T follicular helper cell (primary cell): ENCODE results near the gene SLC8B1.

ENCODE experiments used
- DNase-seq: peaks from one replicate; pipeline ENCODE4 v3.0.0-alpha.2; 2020; ENCODE audit warnings: low read depth

Gene SLC8B1

DNA sequence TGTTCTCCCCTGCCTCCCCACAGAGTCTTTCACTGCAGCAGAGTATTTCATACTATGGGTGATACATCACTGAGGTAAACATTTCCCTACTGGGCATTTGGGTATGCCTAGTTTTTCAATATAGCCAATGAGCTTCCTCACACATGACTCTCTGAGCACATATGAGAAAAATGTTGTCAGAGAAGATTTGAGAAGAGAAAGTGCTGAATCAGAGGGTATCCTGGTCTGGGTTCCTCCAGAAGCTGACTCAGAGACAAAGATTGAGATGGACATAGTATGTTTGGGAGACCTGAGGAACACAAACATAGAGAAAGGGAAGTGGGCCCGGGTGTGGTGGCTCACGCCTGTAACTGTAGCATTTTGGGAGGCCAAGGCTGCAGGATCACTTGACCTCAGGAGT lies 12.6 kb downstream of the SLC8B1 start:
- no peak for DNase-seq

DNA sequence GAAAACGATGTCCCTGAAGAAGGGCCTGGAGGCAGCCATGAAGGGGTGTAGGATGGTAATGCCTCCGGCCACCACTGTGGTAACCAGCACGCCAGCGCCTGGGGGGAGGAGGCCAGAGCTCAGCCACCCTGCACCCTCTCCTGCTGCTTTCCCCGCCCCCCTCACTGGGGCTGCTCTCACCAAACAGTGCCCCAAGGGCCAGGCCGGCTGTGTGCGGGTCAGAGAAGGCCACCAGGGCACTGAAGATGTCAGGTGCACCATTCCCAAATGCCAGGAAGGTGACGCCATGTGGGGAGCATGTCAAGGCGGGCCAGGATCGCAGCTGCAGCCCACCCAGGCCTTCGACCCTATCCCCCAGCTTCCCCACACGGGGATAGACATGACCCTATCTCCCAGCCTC lies 14.5 kb downstream of the SLC8B1 start:
- DNase-seq: no peak

DNA sequence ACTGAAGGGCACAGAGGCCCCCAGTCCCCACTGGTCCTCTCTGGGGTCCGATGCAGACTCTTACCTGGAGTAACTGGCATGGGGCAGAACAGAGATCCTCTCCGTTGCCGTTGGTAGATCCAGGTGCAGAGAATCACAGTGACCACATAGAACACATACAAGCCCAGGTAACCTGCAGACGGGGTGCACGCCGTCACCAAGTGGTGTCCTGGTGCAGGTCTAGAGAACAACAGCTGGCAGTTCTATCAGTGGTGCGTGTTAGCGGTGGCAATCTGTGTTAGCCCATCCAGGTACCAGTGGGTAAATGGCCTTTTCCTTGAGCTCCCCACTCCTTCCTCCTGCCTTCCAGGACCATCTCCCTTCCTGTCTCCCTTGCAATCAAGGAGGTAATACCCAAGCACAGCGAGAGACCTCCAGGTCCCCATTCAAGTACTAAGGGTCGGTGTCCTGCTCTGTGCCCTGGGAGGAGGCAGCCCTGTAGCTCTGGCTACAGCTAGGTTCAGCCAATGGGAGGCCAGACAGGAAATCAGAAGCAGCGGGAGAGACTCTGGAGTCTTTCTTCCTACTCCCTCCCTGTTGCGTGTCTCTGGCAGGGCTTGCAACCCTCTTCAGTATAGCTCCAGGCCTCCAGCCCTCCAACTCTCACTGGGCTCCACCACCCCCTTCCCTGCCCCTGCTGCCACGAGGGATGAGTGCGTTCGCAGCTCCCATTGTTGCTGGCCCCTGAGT lies 15.8 kb downstream of the SLC8B1 start:
- DNase-seq: no peak

DNA sequence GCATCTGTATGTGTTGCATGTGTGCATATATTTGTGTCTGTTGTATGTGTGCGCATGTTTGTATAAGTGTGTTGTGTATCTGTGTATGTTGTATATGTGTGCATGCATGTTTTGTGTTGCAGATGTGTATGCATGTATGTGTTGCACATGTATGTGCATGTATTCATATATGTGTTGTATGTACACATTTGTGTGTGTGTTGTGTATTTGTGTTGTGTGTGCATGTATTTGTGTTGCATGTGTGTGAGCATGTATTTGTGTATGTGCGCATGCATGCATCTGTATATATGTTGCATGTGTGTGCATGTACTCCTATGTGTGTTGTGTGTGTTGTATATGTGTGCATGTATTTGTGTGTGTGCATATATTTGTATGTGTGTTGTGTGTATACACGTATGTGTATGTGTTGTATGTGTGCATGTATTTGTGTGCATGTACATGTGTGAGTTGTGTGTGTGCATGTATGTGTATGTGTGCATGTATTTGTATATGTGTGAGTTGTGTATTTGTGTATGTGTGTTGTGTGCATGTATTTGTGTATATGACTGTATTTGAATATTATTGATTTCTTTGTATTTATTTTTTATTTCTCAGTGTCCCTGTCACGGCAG lies 16.8 kb downstream of the SLC8B1 start:
- no peak for DNase-seq

DNA sequence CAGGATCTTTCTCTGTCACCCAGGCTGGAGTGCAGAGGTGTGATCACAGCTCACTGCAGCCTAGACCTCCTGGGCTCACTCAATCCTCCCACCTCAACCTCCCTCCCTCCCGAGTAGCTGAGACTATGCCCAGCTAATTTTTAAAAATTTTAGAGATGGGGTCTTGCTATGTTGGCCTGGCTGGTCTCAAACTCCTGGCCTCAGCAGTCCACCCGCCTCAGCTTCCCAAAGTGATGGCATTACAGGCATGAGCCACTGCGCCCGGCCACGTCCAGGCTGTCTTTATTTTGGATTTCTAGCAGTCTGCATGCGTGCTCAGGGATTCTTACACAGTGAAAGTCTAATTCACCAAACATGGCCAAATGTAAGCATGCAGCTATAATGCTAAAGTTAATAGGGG lies 17.8 kb downstream of the SLC8B1 start:
- DNase-seq: no peak

- no peak for DNase-seq
These were observed 18.8 kb downstream of the SLC8B1 start for GRCh38 chr12:113316155-113316554.

DNA sequence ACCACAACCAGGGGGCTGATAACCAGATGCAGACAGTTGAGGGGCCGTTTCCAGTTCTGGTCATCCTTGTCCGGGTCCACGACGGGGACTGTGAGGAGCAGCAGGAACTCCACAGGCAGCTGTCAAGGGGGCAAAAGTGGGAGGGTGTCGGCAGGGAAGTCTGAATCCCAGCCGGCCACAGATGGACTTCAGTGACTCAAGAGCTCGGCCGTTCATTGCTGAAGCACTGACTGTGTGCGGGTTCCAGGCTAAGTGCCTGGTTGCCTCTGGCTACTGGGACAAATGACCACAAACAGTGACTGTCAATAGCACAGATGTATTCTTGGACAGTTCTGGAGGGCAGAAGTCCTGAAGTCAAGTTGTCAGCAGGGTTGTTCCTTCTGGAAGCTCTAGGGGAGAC lies 19.6 kb downstream of the SLC8B1 start:
- no peak for DNase-seq

DNA sequence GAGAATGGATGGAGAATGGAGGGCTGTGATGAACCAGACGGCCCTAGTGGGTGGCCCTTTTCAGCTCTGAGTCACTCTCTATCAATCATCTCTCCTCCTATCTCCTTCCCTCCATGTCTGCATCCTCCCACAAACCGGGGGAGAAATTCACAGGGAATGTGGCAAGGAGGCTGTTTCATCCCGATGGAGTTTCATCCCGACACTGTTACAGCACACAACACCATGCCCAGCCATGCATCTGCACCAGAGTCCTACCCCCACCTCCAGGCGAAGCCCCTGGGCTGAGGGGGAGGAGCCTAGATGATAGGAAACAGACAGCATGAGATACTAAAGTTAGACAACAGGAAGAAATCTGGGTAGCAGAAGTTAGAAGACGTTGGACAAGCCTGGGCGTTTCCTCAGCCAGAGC lies 20.8 kb downstream of the SLC8B1 start:
- DNase-seq: no peak

DNA sequence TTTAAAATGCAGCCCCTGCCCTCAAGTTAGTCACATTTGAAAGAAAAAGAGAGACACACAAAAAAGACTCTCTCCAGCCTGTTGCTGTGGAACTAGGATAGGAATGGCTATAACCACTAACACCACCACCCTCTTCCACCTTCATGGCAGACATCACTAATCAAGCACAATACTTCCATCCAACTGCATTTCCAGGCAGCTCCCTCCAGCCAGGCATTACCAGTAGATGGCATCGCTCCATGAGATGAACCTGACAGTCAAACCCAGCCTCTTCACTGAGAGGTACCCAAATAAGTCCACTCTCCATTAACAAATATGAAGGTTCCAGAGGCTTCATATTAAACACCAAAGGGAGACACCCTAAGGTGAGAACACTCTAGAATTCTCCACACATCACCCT lies 24.4 kb downstream of the SLC8B1 start:
- DNase-seq: no peak

DNA sequence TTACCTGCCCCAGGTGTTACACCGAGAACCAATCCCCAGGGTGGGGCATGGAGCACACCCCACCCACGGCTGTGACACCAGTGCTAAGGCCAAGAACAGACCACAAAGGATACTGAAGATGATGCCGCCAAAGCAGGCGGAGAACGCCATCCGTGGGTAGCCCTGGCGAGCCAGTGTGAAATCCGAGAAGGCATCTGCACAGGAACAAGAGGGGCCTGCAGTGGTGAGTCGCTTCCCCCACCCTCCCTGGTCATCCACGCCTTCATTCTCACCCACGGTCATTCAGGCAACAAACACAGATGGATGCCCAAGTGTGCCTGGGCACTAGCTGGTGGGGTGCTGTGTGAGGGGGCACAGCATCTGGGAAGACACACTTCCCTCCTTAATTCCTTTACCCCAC lies 28.5 kb downstream of the SLC8B1 start:
- no peak for DNase-seq

GRCh38 chr12:113305281-113305856 lies 29.5 kb downstream of the SLC8B1 start:
- DNase-seq: no peak

DNA sequence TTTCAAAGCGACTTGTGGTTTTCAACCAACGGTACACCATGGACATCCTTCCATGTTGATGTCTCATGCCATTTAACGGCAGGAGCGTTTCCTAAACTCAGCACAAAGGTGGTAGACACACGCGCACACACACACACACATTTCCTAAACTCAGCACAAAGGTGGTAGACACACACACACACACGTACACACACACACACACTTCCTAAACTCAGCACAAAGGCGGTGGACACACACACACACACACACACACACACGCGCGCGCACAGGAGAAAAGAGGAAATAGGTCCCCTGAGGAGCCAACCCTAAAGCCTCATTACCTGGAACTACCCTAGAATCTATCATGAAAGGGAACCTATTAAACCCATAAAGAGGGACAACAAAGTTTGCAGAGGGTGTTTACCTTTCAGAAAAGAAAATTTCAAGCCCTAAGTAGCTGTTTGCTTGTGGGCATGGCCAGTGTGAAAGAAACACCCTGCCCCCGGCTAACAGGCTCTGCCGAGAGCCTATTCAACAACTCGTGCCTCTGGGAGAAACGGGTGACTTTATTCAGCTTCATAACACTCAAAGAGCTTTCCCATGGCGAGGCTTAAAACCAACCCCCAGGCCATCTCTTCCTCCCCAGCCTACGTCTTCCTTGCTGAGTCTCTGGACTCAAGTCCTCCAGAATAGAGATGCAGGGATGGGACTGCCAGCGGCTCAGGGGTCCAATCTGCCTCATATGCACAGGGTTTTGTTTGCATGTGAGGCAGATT lies 31.8 kb downstream of the SLC8B1 start:
- DNase-seq: no peak

- DNase-seq: no peak
These were observed 32.4 kb downstream of the SLC8B1 start for GRCh38 chr12:113302466-113302865.

- DNase-seq: no peak
These were observed 33.1 kb downstream of the SLC8B1 start for GRCh38 chr12:113301811-113302210.

- DNase-seq: no peak
These were observed 35.2 kb downstream of the SLC8B1 start for GRCh38 chr12:113299619-113300237.

- no peak for DNase-seq
These were observed 35.9 kb downstream of the SLC8B1 start for GRCh38 chr12:113298861-113299545.

GRCh38 chr12:113298472-113298817 lies 36.5 kb downstream of the SLC8B1 start:
- DNase-seq: no peak

DNA sequence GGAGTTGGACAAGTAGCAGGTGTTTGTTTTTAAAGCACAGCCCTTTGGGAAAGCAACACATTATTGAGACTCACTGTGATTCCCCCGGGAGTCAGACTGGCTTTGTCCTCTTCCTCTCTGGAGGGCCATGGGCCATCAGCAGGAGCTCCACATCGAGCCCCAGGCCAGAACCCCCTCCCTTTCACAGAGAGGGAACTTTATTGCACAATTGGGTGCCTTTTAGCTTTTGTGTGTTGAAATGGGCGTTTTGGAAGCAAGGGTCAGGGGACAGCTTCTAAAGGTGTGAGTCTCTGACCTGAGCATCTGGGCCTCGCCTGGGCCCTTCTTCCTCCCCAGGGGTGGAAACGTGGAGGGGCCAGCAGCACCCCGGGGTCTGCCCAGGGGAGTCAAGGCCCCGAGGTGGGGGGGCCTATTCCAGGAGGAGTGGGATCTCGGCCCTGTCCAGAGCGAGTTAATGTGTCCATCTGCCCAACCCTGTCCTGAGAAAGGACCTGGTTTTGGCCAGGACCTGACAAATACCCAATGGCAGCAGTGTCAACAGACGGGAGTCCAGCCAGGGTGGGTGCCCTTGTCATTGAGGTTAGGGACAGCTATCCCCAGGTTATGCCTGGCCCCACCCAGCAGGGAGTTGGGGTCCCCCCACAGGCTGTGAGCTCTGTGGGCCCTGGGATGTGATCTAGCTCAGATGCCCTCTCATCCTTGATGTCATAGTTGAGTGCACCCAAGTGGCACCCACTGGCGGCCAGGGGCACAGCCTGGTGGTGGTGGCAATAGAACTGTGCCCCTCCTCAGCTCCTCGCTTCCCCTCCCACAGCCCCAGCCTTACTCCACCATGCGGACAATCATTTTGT lies 37.1 kb downstream of the SLC8B1 start:
- no peak for DNase-seq

DNA sequence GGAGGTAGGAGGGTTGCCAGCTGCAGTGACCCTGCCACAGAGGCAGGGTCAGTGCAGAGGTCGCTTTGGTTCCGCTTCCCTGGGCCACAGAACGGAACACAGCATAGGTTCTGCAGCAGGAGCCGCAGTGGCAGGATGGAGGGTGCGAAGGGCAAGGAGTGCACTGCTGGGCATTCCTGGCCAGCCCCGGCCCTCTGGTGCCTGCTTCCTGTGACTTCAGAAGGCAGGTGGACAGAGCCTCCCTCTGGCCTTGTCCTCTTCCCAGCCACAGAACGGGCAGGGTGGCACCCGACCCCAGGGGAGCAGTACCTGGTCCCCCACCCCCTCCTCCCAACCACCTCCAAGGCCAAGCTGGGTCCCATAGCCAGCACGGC lies 37.7 kb downstream of the SLC8B1 start:
- no peak for DNase-seq

- DNase-seq: no peak
These were observed 38.2 kb downstream of the SLC8B1 start for GRCh38 chr12:113296557-113297213.
